ENCODE measurements around the gene ZNF579. TPM values are rescaled to one million over a fixed set of nuclear protein-coding genes. Genes with fewer than 3 reads are reported as not detected.

The ZNF579 gene
- polyA plus RNA-seq, 2 of the 4 experiments (the other 2 are of a cell fraction), result 6.5 to 16.2 TPM

DNA sequence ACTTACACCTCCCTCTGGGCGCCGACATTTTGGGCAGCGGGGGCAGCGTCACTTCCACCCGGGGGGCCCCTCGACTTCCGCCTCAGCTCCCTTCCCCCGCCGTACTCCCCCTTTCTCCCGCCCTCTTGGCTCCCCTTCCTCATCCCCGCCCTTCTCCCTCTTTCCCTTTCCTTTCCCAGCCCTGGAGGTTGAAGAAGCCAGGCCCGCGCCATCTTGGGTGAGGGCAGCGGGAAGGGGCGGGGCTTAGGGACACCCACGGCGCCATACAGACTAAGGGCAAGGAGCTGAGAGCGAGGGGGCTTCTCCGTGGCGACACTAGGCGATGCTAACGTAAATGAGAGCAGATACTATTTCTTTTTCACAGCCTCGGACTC lies 18.8 kb upstream of the ZNF579 start, which contains the start of gene FIZ1:
Gene FIZ1 (minus strand): TSS at position 50 of the 374 bp plus-strand sequence. CDS start 1,652 bp downstream, outside the sequence.
- H3K4me1 ChIP-seq, result peaks cover 20% of the 10 kb centered on the region
- H3K9me3 ChIP-seq, result no peaks in the 10 kb centered on the region
- peak; percentile 78 to 91 for ATAC-seq
- ChIA-PET POLR2A (interaction anchor here (0.5 to 2.7 kb wide), 36 partner anchors 9 to 458 kb away, joined by 3 to 44 read pairs (median 5); partner anchors contain the start of genes HSPBP1, ISOC2, KMT5C and NAT14), CTCF (interaction anchor here (0.6 to 16.7 kb wide), 12 partner anchors 9 to 466 kb away, joined by 3 to 348 read pairs (median 3); no protein-coding TSS in a partner anchor)
- TF ChIP-seq JUN (IDR thresholded peaks at IDR 0.05), result peak; percentile 54 to 88; a peak in 3 of 5 replicates
- no peak for TF ChIP-seq TP53 (CRISPR knock-in tag; IDR thresholded peaks at IDR 0.05)
- TF ChIP-seq SREBF2 (IDR thresholded peaks at IDR 0.05), result no peak
- no peak for TF ChIP-seq EHF (CRISPR knock-in tag; IDR thresholded peaks at IDR 0.05)
- TF ChIP-seq, protein P1, sequence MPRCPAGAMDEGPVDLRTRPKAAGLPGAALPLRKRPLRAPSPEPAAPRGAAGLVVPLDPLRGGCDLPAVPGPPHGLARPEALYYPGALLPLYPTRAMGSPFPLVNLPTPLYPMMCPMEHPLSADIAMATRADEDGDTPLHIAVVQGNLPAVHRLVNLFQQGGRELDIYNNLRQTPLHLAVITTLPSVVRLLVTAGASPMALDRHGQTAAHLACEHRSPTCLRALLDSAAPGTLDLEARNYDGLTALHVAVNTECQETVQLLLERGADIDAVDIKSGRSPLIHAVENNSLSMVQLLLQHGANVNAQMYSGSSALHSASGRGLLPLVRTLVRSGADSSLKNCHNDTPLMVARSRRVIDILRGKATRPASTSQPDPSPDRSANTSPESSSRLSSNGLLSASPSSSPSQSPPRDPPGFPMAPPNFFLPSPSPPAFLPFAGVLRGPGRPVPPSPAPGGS (IDR thresholded peaks at IDR 0.05), result 0 out of 3 replicates have a peak, but pooled peaks have one; percentile 52
- peak within 1 kb of the TSS; percentile 81 for H3K4me2 ChIP-seq
- H3K27ac ChIP-seq, result peak within 1 kb of the TSS; percentile 95 to 96
- WGBS (ENCODE audit: missing lambda C conversion rate), result 2% methylated on average over 20 of the region's 23 CpGs
- peak; percentile 90 to 99 for DNase-seq (ENCODE audit: low read depth in 1 of 2, low spot score in 1 of 2)
- peak; percentile 49 for FAIRE-seq
- peak within 1 kb of the TSS; percentile 69 for H3K4me3 ChIP-seq

DNA sequence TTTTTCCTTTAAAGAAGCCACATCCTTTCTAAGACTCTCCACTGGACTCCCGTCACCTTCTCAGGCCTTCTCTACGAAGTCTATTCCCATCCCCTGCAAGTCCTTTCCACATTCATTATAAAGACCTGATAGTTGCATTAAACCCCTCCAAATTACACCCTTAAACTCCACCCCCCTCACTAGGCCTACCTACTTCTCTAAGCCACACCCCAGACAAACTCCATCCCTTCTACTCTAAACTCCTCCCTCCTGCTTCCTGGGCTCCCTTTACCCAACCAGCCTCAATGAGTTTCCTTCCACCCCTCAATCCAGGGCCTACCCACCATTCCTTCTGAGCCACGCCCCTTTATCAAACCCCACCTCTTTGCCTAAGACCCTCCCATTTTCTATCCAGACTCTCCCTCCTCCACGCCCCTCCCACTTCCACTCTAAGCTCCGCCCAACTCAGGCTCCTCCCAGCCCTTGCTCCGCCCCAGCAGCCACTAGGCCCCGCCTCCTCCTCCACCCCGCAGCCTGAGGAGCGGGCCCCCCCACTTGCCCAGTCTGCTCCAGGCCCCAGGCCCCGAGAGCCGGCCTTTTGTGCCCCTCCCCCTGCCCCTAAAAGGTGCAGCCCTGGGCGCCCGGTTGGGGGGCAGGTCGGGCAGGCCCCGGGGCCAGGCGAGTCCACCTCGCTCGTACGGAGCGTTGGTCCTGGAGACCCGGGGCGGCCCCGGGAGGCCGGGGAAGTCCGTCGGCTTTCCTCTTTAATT lies 18.2 kb upstream of the ZNF579 start:
- FAIRE-seq, result no peak
- Histone ChIP-seq H3K4me3 (peak overlapping the region; percentile 69), H3K9me3 (no peaks in the 10 kb centered on the region), H3K4me2 (peak overlapping the region; percentile 43), H3K4me1 (peaks cover 15% of the 10 kb centered on the region), H3K27ac (peak overlapping the region; percentile 95 to 96)
- DNase-seq (ENCODE audit: low read depth in 1 of 2, low spot score in 1 of 2), result peak; percentile 91 to 99
- WGBS (ENCODE audit: missing lambda C conversion rate), result 7% methylated on average over 19 of the region's 26 CpGs
- ChIA-PET CTCF (interaction anchor here (0.6 to 16.7 kb wide), 14 partner anchors 8 to 466 kb away, joined by 3 to 348 read pairs (median 3); partner anchors contain the start of gene ZNF784), POLR2A (interaction anchor here (0.5 to 2.7 kb wide), 34 partner anchors 9 to 457 kb away, joined by 3 to 44 read pairs (median 5); partner anchors contain the start of genes HSPBP1, ISOC2, KMT5C and NAT14)
- ATAC-seq, result peak; percentile 55 to 78
- TF ChIP-seq NFE2L2 (conservative IDR thresholded peaks at IDR 0.05; ENCODE audit: low read length), result no peak
- TF ChIP-seq, protein P2, sequence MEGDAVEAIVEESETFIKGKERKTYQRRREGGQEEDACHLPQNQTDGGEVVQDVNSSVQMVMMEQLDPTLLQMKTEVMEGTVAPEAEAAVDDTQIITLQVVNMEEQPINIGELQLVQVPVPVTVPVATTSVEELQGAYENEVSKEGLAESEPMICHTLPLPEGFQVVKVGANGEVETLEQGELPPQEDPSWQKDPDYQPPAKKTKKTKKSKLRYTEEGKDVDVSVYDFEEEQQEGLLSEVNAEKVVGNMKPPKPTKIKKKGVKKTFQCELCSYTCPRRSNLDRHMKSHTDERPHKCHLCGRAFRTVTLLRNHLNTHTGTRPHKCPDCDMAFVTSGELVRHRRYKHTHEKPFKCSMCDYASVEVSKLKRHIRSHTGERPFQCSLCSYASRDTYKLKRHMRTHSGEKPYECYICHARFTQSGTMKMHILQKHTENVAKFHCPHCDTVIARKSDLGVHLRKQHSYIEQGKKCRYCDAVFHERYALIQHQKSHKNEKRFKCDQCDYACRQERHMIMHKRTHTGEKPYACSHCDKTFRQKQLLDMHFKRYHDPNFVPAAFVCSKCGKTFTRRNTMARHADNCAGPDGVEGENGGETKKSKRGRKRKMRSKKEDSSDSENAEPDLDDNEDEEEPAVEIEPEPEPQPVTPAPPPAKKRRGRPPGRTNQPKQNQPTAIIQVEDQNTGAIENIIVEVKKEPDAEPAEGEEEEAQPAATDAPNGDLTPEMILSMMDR (IDR thresholded peaks at IDR 0.05), result no peak
- TF ChIP-seq, protein P3, sequence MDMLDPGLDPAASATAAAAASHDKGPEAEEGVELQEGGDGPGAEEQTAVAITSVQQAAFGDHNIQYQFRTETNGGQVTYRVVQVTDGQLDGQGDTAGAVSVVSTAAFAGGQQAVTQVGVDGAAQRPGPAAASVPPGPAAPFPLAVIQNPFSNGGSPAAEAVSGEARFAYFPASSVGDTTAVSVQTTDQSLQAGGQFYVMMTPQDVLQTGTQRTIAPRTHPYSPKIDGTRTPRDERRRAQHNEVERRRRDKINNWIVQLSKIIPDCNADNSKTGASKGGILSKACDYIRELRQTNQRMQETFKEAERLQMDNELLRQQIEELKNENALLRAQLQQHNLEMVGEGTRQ (IDR thresholded peaks at IDR 0.05), result no peak
- TF ChIP-seq RNF2 (IDR thresholded peaks at IDR 0.05; ENCODE audit: borderline replicate concordance, low read depth), result no peak
- no peak for TF ChIP-seq BHLHE40 (IDR thresholded peaks at IDR 0.05; ENCODE audit: low read depth, low read length)
- no peak for TF ChIP-seq NR3C1 (IDR thresholded peaks at IDR 0.05)
- TF ChIP-seq SMC3 (IDR thresholded peaks at IDR 0.05), result peak; percentile 41; the same call in 1 of the 3 replicates
- TF ChIP-seq, protein P4, sequence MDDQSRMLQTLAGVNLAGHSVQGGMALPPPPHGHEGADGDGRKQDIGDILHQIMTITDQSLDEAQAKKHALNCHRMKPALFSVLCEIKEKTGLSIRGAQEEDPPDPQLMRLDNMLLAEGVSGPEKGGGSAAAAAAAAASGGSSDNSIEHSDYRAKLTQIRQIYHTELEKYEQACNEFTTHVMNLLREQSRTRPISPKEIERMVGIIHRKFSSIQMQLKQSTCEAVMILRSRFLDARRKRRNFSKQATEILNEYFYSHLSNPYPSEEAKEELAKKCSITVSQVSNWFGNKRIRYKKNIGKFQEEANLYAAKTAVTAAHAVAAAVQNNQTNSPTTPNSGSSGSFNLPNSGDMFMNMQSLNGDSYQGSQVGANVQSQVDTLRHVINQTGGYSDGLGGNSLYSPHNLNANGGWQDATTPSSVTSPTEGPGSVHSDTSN (IDR thresholded peaks at IDR 0.05), result 0 out of 2 replicates have a peak, but pooled peaks have one; percentile 34
- TF ChIP-seq MYC (IDR thresholded peaks at IDR 0.05; ENCODE audit: borderline replicate concordance, low read length), result no peak; the same call in 1 of the 2 replicates
- TF ChIP-seq TFCP2L1 (CRISPR knock-in tag; IDR thresholded peaks at IDR 0.05), result no peak
- no peak for TF ChIP-seq POLR2A (IDR thresholded peaks at IDR 0.05; ENCODE audit: low read length)
- TF ChIP-seq, protein P5, sequence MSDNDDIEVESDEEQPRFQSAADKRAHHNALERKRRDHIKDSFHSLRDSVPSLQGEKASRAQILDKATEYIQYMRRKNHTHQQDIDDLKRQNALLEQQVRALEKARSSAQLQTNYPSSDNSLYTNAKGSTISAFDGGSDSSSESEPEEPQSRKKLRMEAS (IDR thresholded peaks at IDR 0.05), result peak; percentile 8; the same call in 1 of the 2 replicates
- TF ChIP-seq, protein P6, sequence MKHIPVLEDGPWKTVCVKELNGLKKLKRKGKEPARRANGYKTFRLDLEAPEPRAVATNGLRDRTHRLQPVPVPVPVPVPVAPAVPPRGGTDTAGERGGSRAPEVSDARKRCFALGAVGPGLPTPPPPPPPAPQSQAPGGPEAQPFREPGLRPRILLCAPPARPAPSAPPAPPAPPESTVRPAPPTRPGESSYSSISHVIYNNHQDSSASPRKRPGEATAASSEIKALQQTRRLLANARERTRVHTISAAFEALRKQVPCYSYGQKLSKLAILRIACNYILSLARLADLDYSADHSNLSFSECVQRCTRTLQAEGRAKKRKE (CRISPR knock-in tag; IDR thresholded peaks at IDR 0.05; ENCODE audit: low read depth), result 0 out of 2 replicates have a peak, but pooled peaks have one; percentile 21
- TF ChIP-seq CHD4 (IDR thresholded peaks at IDR 0.05; ENCODE audit: borderline replicate concordance), result no peak
- TF ChIP-seq FOSB (CRISPR knock-in tag; IDR thresholded peaks at IDR 0.05), result no peak
- TF ChIP-seq, protein P7, sequence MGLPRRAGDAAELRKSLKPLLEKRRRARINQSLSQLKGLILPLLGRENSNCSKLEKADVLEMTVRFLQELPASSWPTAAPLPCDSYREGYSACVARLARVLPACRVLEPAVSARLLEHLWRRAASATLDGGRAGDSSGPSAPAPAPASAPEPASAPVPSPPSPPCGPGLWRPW (IDR thresholded peaks at IDR 0.05), result no peak
- no peak for TF ChIP-seq ZNF302 (CRISPR knock-in tag; IDR thresholded peaks at IDR 0.05)
- TF ChIP-seq MAZ (IDR thresholded peaks at IDR 0.05; ENCODE audit: borderline replicate concordance, low read depth, low read length), result 0 out of 2 replicates have a peak, but pooled peaks have one; percentile 69
- TF ChIP-seq RARB (CRISPR knock-in tag; IDR thresholded peaks at IDR 0.05), result no peak
- no peak; a peak in 1 of 4 replicates for TF ChIP-seq CEBPB (IDR thresholded peaks at IDR 0.05)
- TF ChIP-seq, protein P1 (IDR thresholded peaks at IDR 0.05), result no peak; the same call in 2 of the 3 replicates
- TF ChIP-seq HOXB5 (CRISPR knock-in tag; IDR thresholded peaks at IDR 0.05), result peak; percentile 75
- no peak for TF ChIP-seq EHF (CRISPR knock-in tag; IDR thresholded peaks at IDR 0.05)
- TF ChIP-seq GATA3 (IDR thresholded peaks at IDR 0.05; ENCODE audit: borderline replicate concordance), result no peak
- TF ChIP-seq ZSCAN20 (CRISPR knock-in tag; IDR thresholded peaks at IDR 0.05), result no peak

All from A549 (cell line).